D721Med (cell line): ENCODE results near the gene ENTPD3.

Source experiments
- DNase-seq: peaks from one replicate; pipeline ENCODE4 v3.0.0; 2011; ENCODE audit warnings: low spot score; ENCODE audit not compliant: insufficient read length
- FAIRE-seq: peaks from 2 replicates; lab custom pipeline; 2011; peaks lifted over from hg19 to GRCh38; lab: Jason Lieb, UNC
- TF ChIP-seq, protein P1 (sequence below): IDR thresholded peaks from 2 replicates; pipeline ENCODE4 v1.5.1; 2012; ENCODE audit warnings: mild to moderate bottlenecking, control low read depth; ENCODE audit not compliant: insufficient read depth; ENCODE audit errors: missing control alignments

Gene ENTPD3

DNA sequence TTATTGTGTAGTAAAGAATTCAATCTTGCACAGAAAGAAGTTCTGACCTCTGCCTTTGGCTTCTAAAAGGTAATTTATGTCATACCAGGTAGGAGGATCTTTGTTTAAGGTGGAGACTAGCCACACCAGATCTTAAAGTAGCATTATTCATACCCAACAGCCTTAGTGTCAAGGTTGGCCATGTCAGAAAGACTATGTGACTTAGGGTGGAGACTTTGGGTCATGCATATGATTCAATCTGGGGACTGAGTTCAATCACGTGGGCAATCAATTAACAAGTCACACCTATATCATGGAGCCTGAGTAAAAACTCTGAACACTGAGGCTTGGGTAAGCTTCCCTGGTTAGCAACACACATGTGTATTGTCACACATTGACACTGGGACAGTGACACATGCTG lies 28.5 kb upstream of the ENTPD3 start:
- FAIRE-seq (no peak), DNase-seq (no peak)
- TF ChIP-seq, protein P1, sequence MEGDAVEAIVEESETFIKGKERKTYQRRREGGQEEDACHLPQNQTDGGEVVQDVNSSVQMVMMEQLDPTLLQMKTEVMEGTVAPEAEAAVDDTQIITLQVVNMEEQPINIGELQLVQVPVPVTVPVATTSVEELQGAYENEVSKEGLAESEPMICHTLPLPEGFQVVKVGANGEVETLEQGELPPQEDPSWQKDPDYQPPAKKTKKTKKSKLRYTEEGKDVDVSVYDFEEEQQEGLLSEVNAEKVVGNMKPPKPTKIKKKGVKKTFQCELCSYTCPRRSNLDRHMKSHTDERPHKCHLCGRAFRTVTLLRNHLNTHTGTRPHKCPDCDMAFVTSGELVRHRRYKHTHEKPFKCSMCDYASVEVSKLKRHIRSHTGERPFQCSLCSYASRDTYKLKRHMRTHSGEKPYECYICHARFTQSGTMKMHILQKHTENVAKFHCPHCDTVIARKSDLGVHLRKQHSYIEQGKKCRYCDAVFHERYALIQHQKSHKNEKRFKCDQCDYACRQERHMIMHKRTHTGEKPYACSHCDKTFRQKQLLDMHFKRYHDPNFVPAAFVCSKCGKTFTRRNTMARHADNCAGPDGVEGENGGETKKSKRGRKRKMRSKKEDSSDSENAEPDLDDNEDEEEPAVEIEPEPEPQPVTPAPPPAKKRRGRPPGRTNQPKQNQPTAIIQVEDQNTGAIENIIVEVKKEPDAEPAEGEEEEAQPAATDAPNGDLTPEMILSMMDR = no peak

DNA sequence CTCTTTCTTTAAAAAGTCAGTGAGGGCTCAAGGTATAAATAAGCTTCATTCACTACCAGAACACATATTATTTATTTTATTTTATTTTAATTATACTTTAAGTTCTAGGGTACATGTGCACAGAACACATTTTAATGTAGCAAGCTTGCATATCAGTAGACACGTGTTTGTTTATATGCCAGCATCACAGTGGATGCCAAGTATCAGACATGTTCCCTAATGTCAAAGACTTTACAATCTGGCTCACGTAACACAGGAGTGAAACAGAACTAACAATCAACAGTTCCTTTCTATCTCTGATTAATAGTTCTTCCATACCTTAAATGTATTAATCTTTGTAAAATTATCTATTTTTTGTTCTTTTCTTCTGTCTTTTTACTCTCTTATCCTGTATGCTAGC lies 23.3 kb upstream of the ENTPD3 start:
- FAIRE-seq (no peak), DNase-seq (no peak)
- TF ChIP-seq, protein P1 = no peak

DNA sequence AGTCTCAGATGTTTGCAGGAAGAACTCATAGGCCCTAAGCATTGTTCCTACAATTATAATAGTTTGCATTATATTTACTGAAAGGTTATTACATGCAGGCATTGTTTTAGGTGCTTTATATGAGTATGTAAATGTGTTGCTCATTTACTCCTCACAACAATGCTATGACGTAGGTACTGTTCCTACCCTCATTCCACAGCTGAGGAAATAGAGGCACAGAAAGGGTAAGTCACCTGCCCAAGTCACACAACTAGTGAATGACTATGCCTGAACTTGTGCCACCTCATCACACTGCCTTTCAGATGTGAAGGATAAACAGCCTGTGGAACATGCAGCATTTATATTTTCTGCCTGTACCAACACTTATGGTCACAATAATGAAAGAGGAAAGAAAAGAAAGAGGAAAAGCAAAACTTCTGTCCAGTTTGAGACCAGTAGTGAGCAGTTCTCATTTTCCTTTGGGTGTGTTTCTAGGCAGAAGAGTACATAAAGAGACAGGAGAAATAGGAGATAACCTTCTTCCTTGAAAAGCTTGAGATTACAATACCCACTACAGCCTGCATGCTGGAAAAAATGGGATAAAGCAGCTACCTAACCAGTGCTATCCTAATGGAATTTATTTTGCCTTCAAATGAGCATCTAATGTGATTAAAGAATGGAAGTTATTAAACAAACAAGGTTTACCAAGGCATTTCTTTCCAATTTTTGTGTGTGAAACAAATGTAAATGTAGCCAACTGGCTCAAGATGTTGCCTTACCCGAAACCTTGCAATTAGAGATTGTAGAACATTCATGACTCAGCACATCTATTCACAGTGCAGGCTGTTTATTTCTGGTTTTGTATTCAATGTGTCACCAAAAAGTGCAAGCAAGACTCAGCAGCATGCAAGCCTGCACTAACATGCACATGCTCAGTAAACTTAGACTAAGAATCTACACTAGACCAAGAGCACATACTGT lies 20.5 kb upstream of the ENTPD3 start:
- TF ChIP-seq, protein P1 = no peak
- no peak for DNase-seq
- no peak for FAIRE-seq

DNA sequence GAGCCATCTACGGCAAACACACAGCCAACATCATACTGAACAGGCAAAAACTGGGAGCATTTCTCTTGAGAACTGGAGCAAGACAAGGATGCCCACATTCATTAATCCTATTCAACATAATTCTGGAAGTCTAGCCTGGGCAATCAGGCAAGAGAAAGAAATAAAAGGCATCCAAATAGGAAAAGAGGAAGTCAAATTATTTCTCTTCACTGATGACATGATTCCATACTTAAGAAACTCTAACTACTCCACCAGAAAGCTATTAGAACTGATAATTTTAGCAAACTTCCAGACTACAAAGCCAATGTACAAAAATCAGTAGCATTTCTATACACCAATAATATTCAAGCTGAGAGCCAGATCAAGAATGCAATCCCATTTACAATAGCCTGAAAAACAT lies 17.3 kb upstream of the ENTPD3 start:
- DNase-seq = no peak
- TF ChIP-seq, protein P1 = no peak
- no peak for FAIRE-seq

DNA sequence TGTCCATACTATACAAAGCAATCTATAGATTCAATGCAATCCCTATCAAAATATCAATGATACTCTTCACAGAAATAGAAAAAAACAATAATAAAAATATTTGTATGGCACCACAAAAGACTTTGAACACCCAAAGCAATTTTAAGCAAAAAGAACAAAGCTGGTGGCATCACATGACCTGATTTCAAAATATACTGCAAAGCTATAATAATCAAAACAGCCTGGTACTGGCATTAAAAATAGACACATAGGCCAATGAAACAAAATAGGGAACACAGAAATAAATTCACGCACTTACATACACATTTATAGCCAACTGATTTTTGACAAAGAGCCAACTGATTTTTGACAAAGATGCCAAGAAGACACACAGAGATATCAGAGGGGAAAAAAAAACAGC lies 9.2 kb upstream of the ENTPD3 start:
- DNase-seq (no peak), FAIRE-seq (no peak)
- TF ChIP-seq, protein P1 = no peak

DNA sequence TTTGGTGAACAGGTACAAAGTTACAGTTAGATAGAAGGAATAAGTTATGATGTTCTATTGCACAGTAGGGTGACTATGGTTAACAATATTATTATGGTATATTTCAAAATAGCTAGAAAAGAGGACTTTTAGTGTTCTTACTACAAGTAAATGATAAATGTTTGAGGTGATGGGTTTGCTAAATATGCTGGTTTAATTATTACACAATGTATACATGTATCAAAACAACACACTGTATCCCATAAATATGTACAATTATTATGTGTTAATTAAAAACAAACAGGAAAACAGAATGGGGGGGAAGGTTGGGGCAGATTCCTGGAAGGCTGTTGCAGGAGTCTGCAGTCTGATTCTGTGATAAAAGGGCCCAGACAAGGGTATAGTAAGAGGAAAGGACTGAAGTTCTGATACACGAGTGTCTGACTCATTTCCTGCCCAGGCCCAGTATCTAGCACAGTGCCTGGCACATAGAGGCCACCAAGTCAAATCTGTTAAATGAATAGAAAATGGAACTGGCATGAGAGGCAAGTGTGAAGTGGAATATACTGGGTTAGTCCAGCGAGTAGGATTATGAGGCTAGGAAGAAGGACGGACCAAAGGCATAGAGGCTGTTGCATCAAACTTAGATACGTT lies 7.2 kb upstream of the ENTPD3 start:
- no peak for DNase-seq
- no peak for FAIRE-seq
- TF ChIP-seq, protein P1 = no peak
